Keratinocyte (primary cell): Measurements from ENCODE around the gene PCDHB11.

Source experiments
- CTCF ChIP-seq, 3 experiments: IDR thresholded peaks in 1 of 3; conservative IDR thresholded peaks in 1 of 3; optimal IDR thresholded peaks in 1 of 3; 2 replicates in 2 of 3; 3 replicates in 1 of 3; pipeline versions ENCODE3 to v1.5.1; 2011; ENCODE audit warnings: low read length in 3 of 3, mild to moderate bottlenecking in 3 of 3, moderate library complexity in 2 of 3, control low read depth in 1 of 3, inconsistent platforms in 1 of 3; ENCODE audit not compliant: insufficient read depth in 2 of 3; ENCODE audit errors: extremely low read depth in 1 of 3
- EZH2 ChIP-seq: IDR thresholded peaks from one replicate; pipeline ENCODE4 v1.6.1; 2012; ENCODE audit warnings: inconsistent platforms, mild to moderate bottlenecking, low read length, moderate library complexity

- TF ChIP-seq CTCF (optimal IDR thresholded peaks at IDR 0.05 in 1 of 3, IDR thresholded peaks at IDR 0.05 in 1 of 3, conservative IDR thresholded peaks at IDR 0.05 in 1 of 3; ENCODE audit: extremely low read depth in 1 of 3, insufficient read depth in 2 of 3, low read length in 3 of 3) (peak in 1 of 3 experiments; percentile 21), EZH2 (no peak)
Measured at GRCh38 chr5:141172381-141173204, 26.8 kb upstream of the PCDHB11 start, which contains the start of gene PCDHB7.
